Body of pancreas (tissue), 4 donors: ENCODE data around the gene ANKLE1. TPM values are rescaled to one million over a fixed set of nuclear protein-coding genes. Genes with fewer than 3 reads are reported as not detected.

Source experiments
- ATAC-seq: fragments of 150-250 bp; one replicate; pipeline ENCODE4 v1.9.1; 2016
- DNase-seq, 4 donors: peaks; one replicate each; pipeline ENCODE4 v3.0.0-alpha.2; 2019
- H3K27ac ChIP-seq, 4 donors: fragments of 200-600 bp; sonication (generic); 1 replicate in 3 of 4; 2 replicates in 1 of 4; pipeline versions ENCODE4 v1.5.1 to v1.6.1; 2016 to 2019; ENCODE audit warnings: mild to moderate bottlenecking in 1 of 4, mixed read lengths in 1 of 4, moderate library complexity in 1 of 4
- H3K27me3 ChIP-seq, 2 donors: fragments of 200-600 bp; sonication (generic); one replicate each; pipeline ENCODE4 v1.6.0; 2016; ENCODE audit warnings: mild to moderate bottlenecking in 1 of 2
- H3K36me3 ChIP-seq, 2 donors: fragments of 200-600 bp; sonication (generic); replicated peaks in 1 of 2; 2 replicates each; pipeline ENCODE4 v1.5.1; 2016; ENCODE audit warnings: low read depth in 2 of 2; ENCODE audit not compliant: insufficient read depth in 1 of 2
- H3K4me1 ChIP-seq: fragments of 200-600 bp; sonication (generic); one replicate; pipeline ENCODE4 v1.6.0; 2016
- H3K4me3 ChIP-seq, 2 donors: fragments of 200-600 bp; sonication (generic); 1 replicate in 1 of 2; 2 replicates in 1 of 2; pipeline ENCODE4 v1.5.1; 2016 to 2019
- H3K9me3 ChIP-seq, 3 donors: fragments of 200-600 bp; sonication (generic); 1 replicate in 2 of 3; 2 replicates in 1 of 3; pipeline ENCODE4 v1.5.1; 2016
- CTCF ChIP-seq, 7 experiments: fragments of 450-650 bp in 4 of 7; fragments of 200-600 bp in 3 of 7; sonication (generic) in 3 of 7; IDR thresholded peaks; one replicate each; pipeline ENCODE4 v1.5.1; 2016 to 2019; ENCODE audit warnings: antibody characterized with exemption in 7 of 7
- POLR2A ChIP-seq, 3 donors: fragments of 450-650 bp; IDR thresholded peaks; one replicate each; pipeline ENCODE4 v1.6.1; 2016; ENCODE audit warnings: antibody characterized with exemption in 3 of 3, mild to moderate bottlenecking in 2 of 3
- WGBS, 2 donors: methylation state at CpG; one replicate each; pipeline ENCODE4 v1.1.5; 2017; 5-methylcytosine and 5-hydroxymethylcytosine counted together
- intact Hi-C: fragments of 100-400 bp; cut with DNase I; formaldehyde crosslinking; loops from one replicate; pipeline ENCODE4 v1.15.1; 2023
- total RNA-seq, 2 donors: library from RNA; depleted of rRNA; stranded (reverse); fragments of >200 nt; gene quantifications; one replicate each; pipeline ENCODE4 v1.1.0, GENCODE V29; 2016

Gene ANKLE1
- total RNA-seq, 2 donors from 2014 or later: 0.33 TPM; not detected in 1

GRCh38 chr19:17322854-17323253 is 41.2 kb downstream of the ANKLE1 start:
- ATAC-seq (no peak), DNase-seq (no peak)
- no peaks in the 10 kb centered on the region for H3K27me3 ChIP-seq
- WGBS, 2 donors: 75 to 82% methylated on average over 6 to 10 of the region's 10 CpGs
- H3K4me1 ChIP-seq: peaks cover 5% of the 10 kb centered on the region
- no peak overlapping the region for H3K4me3 ChIP-seq
- intact Hi-C loops: no loop called here
- TF ChIP-seq CTCF (IDR thresholded peaks at IDR 0.05): no peak
- TF ChIP-seq POLR2A (IDR thresholded peaks at IDR 0.05): no peak
- no peaks in the 10 kb centered on the region for H3K9me3 ChIP-seq
- peaks cover 4 to 5% of the 10 kb centered on the region in 2 donors for H3K36me3 ChIP-seq
- H3K27ac ChIP-seq: no peak overlapping the region

- ATAC-seq (no peak), DNase-seq (no peak)
- intact Hi-C loops: no loop called here
- no peak overlapping the region for H3K4me3 ChIP-seq
- whole genome bisulfite sequencing, 2 donors: 53 to 68% methylated on average over 9 to 53 of the region's 56 CpGs
- peaks cover 11% of the 10 kb centered on the region for H3K4me1 ChIP-seq
- H3K36me3 ChIP-seq: peaks cover 4 to 5% of the 10 kb centered on the region in 2 donors
- H3K9me3 ChIP-seq: no peaks in the 10 kb centered on the region
- TF ChIP-seq CTCF (IDR thresholded peaks at IDR 0.05): no peak
- TF ChIP-seq POLR2A (IDR thresholded peaks at IDR 0.05): no peak
- H3K27me3 ChIP-seq: no peaks in the 10 kb centered on the region
- H3K27ac ChIP-seq: no peak overlapping the region
Measured at GRCh38 chr19:17323300-17323963, 41.7 kb downstream of the ANKLE1 start.

- Histone ChIP-seq H3K27ac (no peak overlapping the region), H3K9me3 (no peaks in the 10 kb centered on the region), H3K36me3 (peaks cover 4 to 5% of the 10 kb centered on the region in 2 donors), H3K4me1 (peaks cover 16% of the 10 kb centered on the region), H3K27me3 (no peaks in the 10 kb centered on the region), H3K4me3 (no peak overlapping the region)
- ATAC-seq (no peak), DNase-seq (no peak)
- TF ChIP-seq CTCF (IDR thresholded peaks at IDR 0.05) (no peak), POLR2A (IDR thresholded peaks at IDR 0.05) (no peak)
- intact Hi-C loops: no loop called here
- WGBS, 2 donors: 66% methylated on average over 5 of the region's 7 CpGs; no CpG with 5 or more reads in 1 of the 2 donors
Measured at GRCh38 chr19:17323964-17324332, 42.2 kb downstream of the ANKLE1 start.

- intact Hi-C loops: no loop called here
- H3K27me3 ChIP-seq: no peaks in the 10 kb centered on the region
- H3K9me3 ChIP-seq: no peaks in the 10 kb centered on the region
- H3K36me3 ChIP-seq: peaks cover 4 to 5% of the 10 kb centered on the region in 2 donors
- no peak overlapping the region for H3K27ac ChIP-seq
- WGBS, 2 donors: 88% methylated on average over 26 of the region's 28 CpGs; no CpG with 5 or more reads in 1 of the 2 donors
- no peak for DNase-seq
- TF ChIP-seq POLR2A (IDR thresholded peaks at IDR 0.05) (no peak), CTCF (IDR thresholded peaks at IDR 0.05) (no peak)
- H3K4me3 ChIP-seq: no peak overlapping the region
- no peak for ATAC-seq
- H3K4me1 ChIP-seq: peaks cover 22% of the 10 kb centered on the region
Measured at GRCh38 chr19:17324357-17325114, 42.8 kb downstream of the ANKLE1 start.
